Endothelial cell of umbilical vein (primary cell): ENCODE results near the gene OR2A14. TPM values are rescaled to one million over a fixed set of nuclear protein-coding genes. Genes with fewer than 3 reads are reported as not detected.

Experiments used
- BruUV-seq: library from RNA; stranded (reverse); fragments of 400-500 nt; replicated peaks from 2 replicates; lab custom pipeline; 2021; lab: Mats Ljungman, UMichigan
- CTCF ChIA-PET: fragments of 300-600, 350-600 bp; sonication (Branson Sonifier 250); formaldehyde crosslinking; loops from one replicate; lab custom pipeline; 2021; ENCODE audit warnings: antibody characterized with exemption, inconsistent platforms; lab: Charles Lee
- POLR2A ChIA-PET: fragments of 300-600, 350-600 bp; sonication (Branson Sonifier 250); formaldehyde crosslinking; loops from one replicate; lab custom pipeline; 2021; ENCODE audit warnings: antibody characterized with exemption, inconsistent platforms; lab: Charles Lee
- DNase-seq: peaks from one replicate; pipeline ENCODE4 v3.0.0-alpha.2; 2011; ENCODE audit warnings: low read depth, low spot score
- FAIRE-seq: peaks from 2 replicates; lab custom pipeline; 2011; peaks lifted over from hg19 to GRCh38; lab: Jason Lieb, UNC
- H2AFZ ChIP-seq: 2 replicates; pipeline ENCODE4 v1.6.0; 2012; ENCODE audit warnings: low read depth, low read length, control low read depth, inconsistent platforms
- H3K27ac ChIP-seq: 2 replicates; pipeline ENCODE4 v1.5.1; 2011; ENCODE audit warnings: low read depth, mild to moderate bottlenecking, control low read depth, low read length, moderate library complexity; ENCODE audit not compliant: insufficient read depth
- H3K27me3 ChIP-seq, 2 experiments: 2 replicates each; pipeline versions ENCODE4 v1.6.0 to v1.6.1; 2011; ENCODE audit warnings: low read length in 2 of 2, mixed read lengths in 1 of 2; ENCODE audit not compliant: control insufficient read depth in 2 of 2, insufficient read depth in 2 of 2
- H3K36me3 ChIP-seq, 2 experiments: 2 replicates in 1 of 2; 3 replicates in 1 of 2; pipeline ENCODE4 v1.5.1; 2011; ENCODE audit warnings: low read length in 2 of 2, mild to moderate bottlenecking in 1 of 2, moderate library complexity in 1 of 2; ENCODE audit not compliant: control insufficient read depth in 2 of 2, insufficient read depth in 2 of 2; ENCODE audit errors: extremely low read depth in 1 of 2
- H3K4me1 ChIP-seq: 3 replicates; pipeline ENCODE4 v1.5.1; 2011; ENCODE audit warnings: mild to moderate bottlenecking, low read length; ENCODE audit not compliant: control insufficient read depth, insufficient read depth; ENCODE audit errors: extremely low read depth
- H3K4me2 ChIP-seq: 2 replicates; pipeline ENCODE4 v1.6.1; 2011; ENCODE audit warnings: low read length, control low read depth, mixed read lengths; ENCODE audit not compliant: insufficient read depth
- H3K4me3 ChIP-seq, 3 experiments: fragments of 200-600 bp in 1 of 3; sonication (generic), shearing (Covaris generic) in 1 of 3; replicated peaks in 1 of 3; 2 replicates each; pipeline ENCODE4 v1.5.1; 2011 to 2016; ENCODE audit warnings: control low read depth in 3 of 3, low read length in 3 of 3, mild to moderate bottlenecking in 2 of 3, inconsistent platforms in 1 of 3, low read depth in 1 of 3, moderate library complexity in 1 of 3; ENCODE audit not compliant: insufficient read depth in 1 of 3
- H3K79me2 ChIP-seq: 2 replicates; pipeline ENCODE4 v1.6.0; 2012; ENCODE audit warnings: low read length, inconsistent platforms; ENCODE audit not compliant: control insufficient read depth, insufficient read depth
- H3K9ac ChIP-seq: replicated peaks from 2 replicates; pipeline ENCODE3; 2011; ENCODE audit warnings: low read length, control low read depth; ENCODE audit not compliant: insufficient read depth; ENCODE audit errors: extremely low read depth
- H3K9me1 ChIP-seq: replicated peaks from 3 replicates; pipeline ENCODE4 v1.6.0; 2011; ENCODE audit warnings: mild to moderate bottlenecking, low read length; ENCODE audit not compliant: control insufficient read depth, insufficient read depth; ENCODE audit errors: extremely low read depth
- H3K9me3 ChIP-seq: replicated peaks from 2 replicates; pipeline ENCODE4 v1.5.1; 2012; ENCODE audit warnings: low read length, inconsistent platforms; ENCODE audit not compliant: control insufficient read depth, insufficient read depth
- H4K20me1 ChIP-seq: replicated peaks from 2 replicates; pipeline ENCODE3; 2011; ENCODE audit warnings: mild to moderate bottlenecking, low read length; ENCODE audit not compliant: control insufficient read depth, insufficient read depth; ENCODE audit errors: extremely low read depth
- CTCF ChIP-seq, 2 donors: IDR thresholded peaks; 1 replicate in 1 of 2; 2 replicates in 1 of 2; pipeline ENCODE4 v1.5.1; 2011; ENCODE audit warnings: low read length in 2 of 2, mild to moderate bottlenecking in 2 of 2, moderate library complexity in 2 of 2, control low read depth in 1 of 2, inconsistent platforms in 1 of 2, low read depth in 1 of 2; ENCODE audit not compliant: insufficient read depth in 1 of 2; ENCODE audit errors: extremely low read depth in 1 of 2
- EZH2 ChIP-seq: IDR thresholded peaks from 2 replicates; pipeline ENCODE4 v1.6.1; 2012; ENCODE audit warnings: borderline replicate concordance, low read depth, mild to moderate bottlenecking, moderate library complexity, low read length, inconsistent platforms; ENCODE audit not compliant: severe bottlenecking
- FOS ChIP-seq: IDR thresholded peaks from 2 replicates; pipeline ENCODE4 v1.6.1; 2011; ENCODE audit warnings: mild to moderate bottlenecking, low read length, moderate library complexity, borderline replicate concordance; ENCODE audit not compliant: insufficient read depth
- GATA2 ChIP-seq: IDR thresholded peaks from 2 replicates; pipeline ENCODE4 v1.7.0; 2011; ENCODE audit warnings: low read depth, mild to moderate bottlenecking, moderate library complexity, mixed read lengths, low read length; ENCODE audit not compliant: insufficient read length, insufficient read depth
- JUN ChIP-seq: IDR thresholded peaks from 2 replicates; pipeline ENCODE4 v1.6.1; 2011; ENCODE audit warnings: borderline replicate concordance, low read depth; ENCODE audit not compliant: insufficient read length, insufficient read depth
- MAX ChIP-seq: IDR thresholded peaks from 2 replicates; pipeline ENCODE4 v1.6.1; 2011; ENCODE audit not compliant: insufficient read depth, insufficient read length
- MYC ChIP-seq: IDR thresholded peaks from one replicate; pipeline ENCODE4 v1.6.1; 2011; ENCODE audit warnings: mild to moderate bottlenecking, low read depth, low read length
- POLR2A ChIP-seq: IDR thresholded peaks from 2 replicates; pipeline ENCODE4 v1.6.1; 2012; ENCODE audit warnings: low read depth, mild to moderate bottlenecking, control low read depth, low read length
- POLR2AphosphoS5 ChIP-seq: IDR thresholded peaks from 2 replicates; pipeline ENCODE4 v1.6.1; 2012; ENCODE audit warnings: low read depth, mild to moderate bottlenecking, control low read depth, low read length, moderate library complexity; ENCODE audit not compliant: insufficient read depth
- dilution Hi-C: fragments of 300-500 bp; cut with MboI; formaldehyde crosslinking; loops from one replicate; pipeline ENCODE4 v1.15.0; 2019; ENCODE audit warnings: low sequenced_read_pairs; ENCODE audit not compliant: extremely low pct_ligation_motif_present
- intact Hi-C: fragments of 100-400 bp; cut with micrococcal nuclease; formaldehyde crosslinking; loops from one replicate; pipeline ENCODE4 v1.10.0; 2022
- polyA plus RNA-seq, 4 experiments: library from polyadenylated mRNA; depleted of rRNA in 3 of 4; stranded (reverse) in 3 of 4; unstranded in 1 of 4; fragments of >200 nt; gene quantifications; 2 replicates each; pipeline versions ENCODE4 v1.2.1 to v1.2.3, GENCODE V29; 2011 to 2012; ENCODE audit warnings: missing spikeins in 1 of 4
- total RNA-seq: library from RNA; stranded (reverse); gene quantifications from 2 replicates; pipeline ENCODE4 v1.2.3, GENCODE V29; 2021

Gene OR2A14
- total and polyA plus RNA-seq, 2 donors (not counting 3 experiments of a cell fraction or from before 2014, with no cell fraction given), result not detected

GRCh38 chr7:144109283-144109682, 13.7 kb upstream of the OR2A14 start, which contains the start of gene OR2A2:
TSS of gene OR2A2 (plus strand) at chr7:144109583. CDS start at chr7:144109583, 0 bp downstream.
- intact Hi-C loops (no loop called here), dilution Hi-C loops (no loop called here)
- no peak within 1 kb of the TSS for H3K4me3 ChIP-seq
- peaks cover 0 to 1% of the 10 kb centered on the region in 2 experiments for H3K27me3 ChIP-seq
- H3K36me3 ChIP-seq, result no peaks in the 10 kb centered on the region
- FAIRE-seq (no peak), DNase-seq (no peak)
- no peak within 1 kb of the TSS for H3K27ac ChIP-seq
- POLR2A ChIA-PET, result no interaction called here
- no peak for TF ChIP-seq POLR2AphosphoS5
- no peak for TF ChIP-seq MYC
- no peak for TF ChIP-seq EZH2
- no peak for TF ChIP-seq CTCF (IDR thresholded peaks at IDR 0.05; ENCODE audit: extremely low read depth in 1 of 2, insufficient read depth in 1 of 2, low read depth in 1 of 2, low read length in 2 of 2)
- TF ChIP-seq GATA2, result no peak
- no peak for TF ChIP-seq JUN
- no peak for TF ChIP-seq MAX
- TF ChIP-seq POLR2A, result no peak
- no peak for TF ChIP-seq FOS
- CTCF ChIA-PET, result interaction anchor here (1.0 kb wide), 1 partner anchor 18 kb away, joined by 4 read pairs; no protein-coding TSS in a partner anchor
- no peaks in the 10 kb centered on the region for H3K9me1 ChIP-seq
- no TSS peak for BruUV-seq
- H3K4me2 ChIP-seq, result no peak within 1 kb of the TSS
- no peak within 1 kb of the TSS for H3K9ac ChIP-seq
- H3K79me2 ChIP-seq, result no peaks in the 10 kb centered on the region
- no peaks in the 10 kb centered on the region for H4K20me1 ChIP-seq
- no peaks in the 10 kb centered on the region for H3K4me1 ChIP-seq
- no peak within 1 kb of the TSS for H2AFZ ChIP-seq
- no peaks in the 10 kb centered on the region for H3K9me3 ChIP-seq
